ENCODE data around the gene DNAJB11.

- TF ChIP-seq EZH2phosphoT487 (IDR thresholded peaks at IDR 0.05; ENCODE audit: insufficient read depth, low read depth) (no peak), EZH2 (IDR thresholded peaks at IDR 0.05; ENCODE audit: insufficient read depth, poor library complexity, severe bottlenecking) (no peak)
Observed at GRCh38 chr3:186530415-186530814, 40.1 kb upstream of the DNAJB11 start.

All from GM23248 (cell line).